SU-DHL-6 (cell line): ENCODE results near the gene KLHL24.
"Not testable (repeated sequence)": the region's sequence is repeated elsewhere in the genome, so short reads cannot be mapped to it uniquely, and the experiment has no call there.

ENCODE experiments used
- H2AFZ ChIP-seq: fragments of 200-600 bp; sonication (generic); 2 replicates; pipeline ENCODE4 v1.6.1; 2014; ENCODE audit warnings: low read depth, mild to moderate bottlenecking, moderate library complexity, mixed read lengths, antibody characterized with exemption, low read length; ENCODE audit not compliant: severe bottlenecking
- H3F3A ChIP-seq: fragments of 200-600 bp; shearing (Covaris generic); 2 replicates; pipeline ENCODE4 v1.6.0; 2016; ENCODE audit warnings: antibody characterized with exemption, mild to moderate bottlenecking; ENCODE audit not compliant: insufficient read depth
- H3K27ac ChIP-seq: fragments of 200-600 bp; sonication (generic); 2 replicates; pipeline ENCODE4 v1.5.1; 2016; ENCODE audit warnings: low read depth, mild to moderate bottlenecking, low read length, moderate library complexity, mixed read lengths
- H3K27me3 ChIP-seq: fragments of 200-600 bp; sonication (generic), shearing (Covaris generic); 2 replicates; pipeline ENCODE4 v1.6.0; 2014; ENCODE audit warnings: mild to moderate bottlenecking, low read length
- H3K36me3 ChIP-seq: fragments of 200-600 bp; sonication (generic); 2 replicates; pipeline ENCODE4 v1.6.1; 2014; ENCODE audit warnings: mild to moderate bottlenecking, low read length, mixed read lengths
- H3K4me2 ChIP-seq: fragments of 300-600, 200-600 bp; shearing (Covaris generic), sonication (generic); 2 replicates; pipeline ENCODE4 v1.6.0; 2014; ENCODE audit warnings: low read length, low read depth, mild to moderate bottlenecking; ENCODE audit not compliant: poor library complexity, severe bottlenecking
- H3K4me3 ChIP-seq: fragments of 200-600 bp; sonication (generic); 2 replicates; pipeline ENCODE4 v1.5.1; 2014; ENCODE audit warnings: antibody characterized with exemption, low read length, mild to moderate bottlenecking, mixed read lengths; ENCODE audit not compliant: insufficient read depth, poor library complexity, severe bottlenecking
- H3K79me2 ChIP-seq: fragments of 200-600 bp; sonication (generic); 2 replicates; pipeline ENCODE4 v1.6.1; 2014; ENCODE audit warnings: mild to moderate bottlenecking, low read length, moderate library complexity; ENCODE audit not compliant: insufficient read depth
- H3K9ac ChIP-seq: fragments of 200-600 bp; sonication (generic); 2 replicates; pipeline ENCODE4 v1.7.0; 2014; ENCODE audit warnings: mild to moderate bottlenecking, low read length
- H3K9me2 ChIP-seq: fragments of 200-600 bp; sonication (generic); replicated peaks from 2 replicates; pipeline ENCODE4 v1.6.1; 2014; ENCODE audit warnings: low read length; ENCODE audit not compliant: insufficient read depth
- H3K9me3 ChIP-seq: fragments of 200-600 bp; sonication (generic); 2 replicates; pipeline ENCODE4 v1.6.1; 2014; ENCODE audit warnings: low read length, mixed read lengths; ENCODE audit not compliant: insufficient read depth
- H4K20me1 ChIP-seq: fragments of 200-600 bp; sonication (generic); 2 replicates; pipeline ENCODE4 v1.6.1; 2014; ENCODE audit warnings: low read depth, mild to moderate bottlenecking, antibody characterized with exemption, low read length, moderate library complexity, mixed read lengths
- EZH2phosphoT487 ChIP-seq: fragments of 200-600 bp; sonication (generic), shearing (Covaris generic); conservative IDR thresholded peaks from 2 replicates; pipeline ENCODE4 v1.6.1; 2018; ENCODE audit warnings: mild to moderate bottlenecking, antibody characterized with exemption, low read length, moderate library complexity, mixed read lengths
- TF ChIP-seq, protein P1 (sequence below): fragments of 200-600 bp; sonication (generic); IDR thresholded peaks from one replicate; pipeline ENCODE4 v1.5.1; 2017; ENCODE audit warnings: antibody characterized with exemption, mild to moderate bottlenecking, low read length, moderate library complexity; ENCODE audit not compliant: insufficient read depth, poor library complexity, severe bottlenecking

KLHL24 gene

GRCh38 chr3:183620252-183620628 is 15.2 kb upstream of the KLHL24 start:
- H3K27ac ChIP-seq = no peak overlapping the region
- H3K36me3 ChIP-seq = no peaks in the 10 kb centered on the region
- H3K79me2 ChIP-seq = no peaks in the 10 kb centered on the region
- H3K4me3 ChIP-seq = no peak overlapping the region
- no peaks in the 10 kb centered on the region for H3F3A ChIP-seq
- no peaks in the 10 kb centered on the region for H3K27me3 ChIP-seq
- TF ChIP-seq EZH2phosphoT487 = no peak
- TF ChIP-seq, protein P1, sequence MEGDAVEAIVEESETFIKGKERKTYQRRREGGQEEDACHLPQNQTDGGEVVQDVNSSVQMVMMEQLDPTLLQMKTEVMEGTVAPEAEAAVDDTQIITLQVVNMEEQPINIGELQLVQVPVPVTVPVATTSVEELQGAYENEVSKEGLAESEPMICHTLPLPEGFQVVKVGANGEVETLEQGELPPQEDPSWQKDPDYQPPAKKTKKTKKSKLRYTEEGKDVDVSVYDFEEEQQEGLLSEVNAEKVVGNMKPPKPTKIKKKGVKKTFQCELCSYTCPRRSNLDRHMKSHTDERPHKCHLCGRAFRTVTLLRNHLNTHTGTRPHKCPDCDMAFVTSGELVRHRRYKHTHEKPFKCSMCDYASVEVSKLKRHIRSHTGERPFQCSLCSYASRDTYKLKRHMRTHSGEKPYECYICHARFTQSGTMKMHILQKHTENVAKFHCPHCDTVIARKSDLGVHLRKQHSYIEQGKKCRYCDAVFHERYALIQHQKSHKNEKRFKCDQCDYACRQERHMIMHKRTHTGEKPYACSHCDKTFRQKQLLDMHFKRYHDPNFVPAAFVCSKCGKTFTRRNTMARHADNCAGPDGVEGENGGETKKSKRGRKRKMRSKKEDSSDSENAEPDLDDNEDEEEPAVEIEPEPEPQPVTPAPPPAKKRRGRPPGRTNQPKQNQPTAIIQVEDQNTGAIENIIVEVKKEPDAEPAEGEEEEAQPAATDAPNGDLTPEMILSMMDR = no peak
- H4K20me1 ChIP-seq = no peaks in the 10 kb centered on the region
- no peak overlapping the region for H2AFZ ChIP-seq
- no peak overlapping the region for H3K4me2 ChIP-seq
- H3K9me2 ChIP-seq = no peaks in the 10 kb centered on the region
- H3K9me3 ChIP-seq = no peaks in the 10 kb centered on the region
- H3K9ac ChIP-seq = no peak overlapping the region

DNA sequence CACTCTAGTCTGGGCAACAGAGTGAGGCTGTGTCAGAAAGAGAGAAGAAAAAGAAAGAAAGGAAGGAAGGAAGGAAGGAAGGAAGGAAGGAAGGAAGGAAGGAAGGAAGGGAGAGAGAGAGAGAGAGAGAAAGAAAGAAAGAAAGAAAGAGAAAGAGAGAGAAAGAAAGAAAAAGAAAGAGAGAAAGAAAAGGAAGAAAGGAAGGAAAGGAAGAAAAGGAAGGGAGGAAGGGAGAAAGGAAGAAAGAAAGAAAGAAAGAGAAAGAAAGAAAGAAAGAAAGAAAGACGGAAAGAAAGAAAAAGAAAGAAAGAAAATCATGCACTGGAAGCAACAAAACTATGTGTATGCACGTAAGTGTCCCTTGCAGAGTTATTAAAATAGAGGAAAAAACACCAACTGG is 12.9 kb upstream of the KLHL24 start:
- H3K79me2 ChIP-seq, H3K36me3 ChIP-seq, H3F3A ChIP-seq, H4K20me1 ChIP-seq, H3K27ac ChIP-seq, H3K9me2 ChIP-seq, H3K9me3 ChIP-seq, H3K4me3 ChIP-seq, H3K27me3 ChIP-seq, H2AFZ ChIP-seq, H3K4me2 ChIP-seq, H3K9ac ChIP-seq: not testable (repeated sequence)

- Histone ChIP-seq H3K27ac (no peak overlapping the region), H3K27me3 (no peaks in the 10 kb centered on the region), H4K20me1 (no peaks in the 10 kb centered on the region), H3K36me3 (no peaks in the 10 kb centered on the region), H3K4me2 (no peak overlapping the region), H3K9ac (no peak overlapping the region), H3K9me3 (no peaks in the 10 kb centered on the region), H3K79me2 (no peaks in the 10 kb centered on the region), H3K4me3 (no peak overlapping the region), H3F3A (no peaks in the 10 kb centered on the region), H3K9me2 (no peaks in the 10 kb centered on the region), H2AFZ (no peak overlapping the region)
- TF ChIP-seq, protein P1 = no peak
- no peak for TF ChIP-seq EZH2phosphoT487
Observed at GRCh38 chr3:183626877-183627594, 8.4 kb upstream of the KLHL24 start.

DNA sequence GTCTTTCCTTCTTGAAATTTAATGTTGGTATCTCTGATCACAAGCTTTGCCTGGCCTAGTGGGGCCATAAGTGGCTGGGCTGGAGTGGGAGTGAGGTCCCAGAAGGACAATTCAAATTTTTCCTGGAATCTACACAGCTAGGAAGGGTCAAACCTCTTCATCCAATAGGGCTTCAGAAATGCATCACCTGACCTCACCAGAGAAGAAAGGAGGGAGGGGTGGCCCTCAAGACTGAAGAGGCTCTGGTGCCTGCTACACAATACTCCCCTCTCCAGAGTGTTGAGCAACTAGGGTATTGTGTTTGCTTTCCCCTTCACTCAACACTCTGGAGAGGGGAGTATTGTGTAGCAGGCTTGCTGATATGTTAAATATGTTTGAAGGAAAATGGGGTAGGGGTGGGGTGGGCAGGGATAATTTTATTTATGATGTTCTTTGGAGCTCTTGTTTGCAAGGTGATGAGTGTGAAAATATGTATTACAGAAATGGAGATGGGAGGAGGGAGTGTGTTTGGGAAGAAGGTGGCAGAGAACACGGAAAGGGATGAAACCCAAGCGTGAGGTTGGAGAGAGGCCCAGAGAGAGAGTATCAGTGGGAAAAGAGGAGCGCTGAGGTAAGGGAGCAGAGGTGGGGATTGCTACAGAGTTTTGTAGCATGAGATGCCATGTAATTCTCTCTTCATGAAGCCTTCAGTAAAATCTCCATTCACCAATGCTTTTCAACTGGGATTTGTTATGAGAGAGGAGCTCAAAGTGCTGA is 5.7 kb upstream of the KLHL24 start:
- no peak overlapping the region for H2AFZ ChIP-seq
- H3F3A ChIP-seq = no peaks in the 10 kb centered on the region
- no peaks in the 10 kb centered on the region for H3K27me3 ChIP-seq
- no peaks in the 10 kb centered on the region for H4K20me1 ChIP-seq
- no peaks in the 10 kb centered on the region for H3K9me2 ChIP-seq
- no peak overlapping the region for H3K27ac ChIP-seq
- TF ChIP-seq, protein P1 = no peak
- no peak for TF ChIP-seq EZH2phosphoT487
- no peaks in the 10 kb centered on the region for H3K36me3 ChIP-seq
- no peak overlapping the region for H3K4me2 ChIP-seq
- no peak overlapping the region for H3K9ac ChIP-seq
- no peak overlapping the region for H3K4me3 ChIP-seq
- no peaks in the 10 kb centered on the region for H3K79me2 ChIP-seq
- no peaks in the 10 kb centered on the region for H3K9me3 ChIP-seq
